HG03066 (cell line): ENCODE data around the gene KRT7.
"Not testable (repeated sequence)": the region's sequence is repeated elsewhere in the genome, so short reads cannot be mapped to it uniquely, and the experiment has no call there.

Experiments
- ATAC-seq: cut with Tn5 transposase; IDR thresholded peaks from one replicate; pipeline ENCODE4 v1.9.1; 2021; ENCODE audit warnings: low read depth; ENCODE audit not compliant: unreplicated experiment

Gene KRT7

DNA sequence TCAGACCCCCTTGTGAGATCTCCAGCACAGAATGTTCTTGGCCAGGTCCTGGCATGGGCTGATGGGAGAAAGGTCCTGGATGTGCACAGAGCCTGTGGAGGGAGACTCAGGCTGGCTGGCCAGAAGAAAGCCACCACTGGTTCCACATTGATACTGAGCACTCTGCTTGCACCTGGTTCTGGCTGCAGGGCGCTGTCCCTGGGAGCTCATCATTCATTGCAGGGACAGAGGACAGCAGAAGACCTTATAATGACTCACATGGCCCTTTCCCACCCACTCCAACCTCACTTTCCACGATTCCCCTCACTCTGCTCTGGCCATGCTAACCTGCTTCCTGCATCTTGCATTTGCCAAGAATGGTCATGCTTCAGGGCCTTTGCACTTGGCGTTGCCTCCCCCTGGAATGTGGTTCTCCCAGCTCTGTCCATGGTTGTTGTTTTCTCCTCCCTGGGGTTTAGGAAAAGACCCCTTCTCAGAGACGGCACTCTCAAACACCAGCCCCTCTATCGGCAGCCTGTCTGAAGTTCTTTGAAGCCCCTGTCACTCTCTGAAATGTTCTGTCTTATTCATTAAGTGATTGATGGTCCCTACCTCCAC is 10.3 kb downstream of the KRT7 start:
- ATAC-seq, result no peak

DNA sequence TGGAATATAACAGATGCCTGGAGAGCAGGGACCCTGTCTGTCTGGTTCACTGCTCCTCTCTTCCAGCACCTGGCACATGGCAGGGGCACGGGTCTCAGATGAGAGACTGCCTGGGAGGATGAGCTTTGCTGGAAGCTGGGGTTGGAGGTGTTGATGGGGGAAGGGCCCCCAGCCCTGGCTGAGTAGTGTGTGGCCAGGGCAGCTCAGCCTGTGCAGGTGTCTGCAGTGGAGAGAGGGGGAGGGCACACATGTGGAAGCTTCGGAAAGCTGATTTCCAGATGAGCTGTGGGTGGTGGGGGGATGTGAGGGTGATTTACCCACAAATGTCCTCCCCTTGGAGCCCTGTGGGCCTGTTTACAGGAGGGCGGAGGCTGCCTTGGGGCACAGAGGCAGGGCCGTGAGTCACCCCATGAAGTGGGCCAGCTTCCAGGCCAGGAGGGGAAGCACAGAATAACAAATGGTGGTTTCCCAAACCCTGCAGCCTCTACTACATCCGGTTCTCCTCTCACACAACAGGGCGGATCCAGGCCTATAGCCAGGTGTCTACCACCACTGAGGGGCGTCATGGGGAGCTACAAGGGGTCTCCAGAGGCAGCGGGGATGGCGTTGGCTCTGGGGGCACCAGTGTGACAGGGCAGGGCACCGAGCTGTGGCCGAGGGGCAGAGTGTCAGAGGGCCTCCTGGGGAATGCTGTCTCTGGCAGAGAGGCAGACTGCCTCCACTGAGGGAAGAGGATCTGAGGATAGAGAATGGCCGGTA is 11.0 kb downstream of the KRT7 start:
- peak; percentile 90 for ATAC-seq

DNA sequence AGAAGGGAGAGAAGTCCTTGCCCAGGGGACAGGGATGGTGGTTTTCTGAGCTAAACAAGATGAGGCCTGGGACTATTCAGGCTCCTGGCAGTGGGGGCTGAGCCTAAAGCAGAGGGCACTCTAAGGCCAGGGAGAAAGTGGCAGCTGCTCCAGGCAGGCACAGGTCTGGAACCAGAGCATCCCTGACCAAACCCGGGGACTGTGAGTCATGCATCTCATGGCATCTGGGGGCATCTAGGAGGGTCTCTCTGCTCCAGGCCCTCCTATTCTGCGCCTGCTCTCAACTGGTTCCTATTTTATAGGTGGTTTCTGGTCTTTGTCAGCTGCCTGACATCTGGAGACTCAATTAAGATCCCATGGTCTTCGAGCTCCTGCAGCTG is 11.6 kb downstream of the KRT7 start:
- no peak for ATAC-seq

DNA sequence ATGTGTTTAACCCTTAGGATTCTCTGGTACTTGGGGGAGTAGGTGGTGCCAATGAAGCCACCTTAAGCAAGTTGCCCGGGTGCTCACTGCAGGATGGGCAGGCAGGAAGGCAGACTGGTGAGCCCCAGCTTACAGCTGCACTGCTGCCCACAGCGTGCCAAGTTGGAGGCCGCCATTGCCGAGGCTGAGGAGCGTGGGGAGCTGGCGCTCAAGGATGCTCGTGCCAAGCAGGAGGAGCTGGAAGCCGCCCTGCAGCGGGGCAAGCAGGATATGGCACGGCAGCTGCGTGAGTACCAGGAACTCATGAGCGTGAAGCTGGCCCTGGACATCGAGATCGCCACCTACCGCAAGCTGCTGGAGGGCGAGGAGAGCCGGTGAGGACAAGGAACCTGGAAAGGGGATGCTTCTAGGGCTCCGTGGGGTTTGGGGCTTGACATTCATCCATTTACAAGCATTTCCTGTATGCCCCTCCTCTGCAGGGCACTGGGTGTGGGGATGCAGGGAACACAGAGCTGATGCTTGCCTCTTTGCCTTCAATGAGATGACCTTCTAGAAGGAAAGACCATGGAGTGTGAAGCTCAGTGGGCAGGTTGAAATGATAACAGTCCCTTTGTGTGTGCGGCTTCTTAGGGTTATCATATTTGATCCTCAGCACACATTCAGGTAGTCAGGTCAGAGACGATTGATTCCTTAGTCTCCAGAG is 12.4 kb downstream of the KRT7 start:
- no peak for ATAC-seq

DNA sequence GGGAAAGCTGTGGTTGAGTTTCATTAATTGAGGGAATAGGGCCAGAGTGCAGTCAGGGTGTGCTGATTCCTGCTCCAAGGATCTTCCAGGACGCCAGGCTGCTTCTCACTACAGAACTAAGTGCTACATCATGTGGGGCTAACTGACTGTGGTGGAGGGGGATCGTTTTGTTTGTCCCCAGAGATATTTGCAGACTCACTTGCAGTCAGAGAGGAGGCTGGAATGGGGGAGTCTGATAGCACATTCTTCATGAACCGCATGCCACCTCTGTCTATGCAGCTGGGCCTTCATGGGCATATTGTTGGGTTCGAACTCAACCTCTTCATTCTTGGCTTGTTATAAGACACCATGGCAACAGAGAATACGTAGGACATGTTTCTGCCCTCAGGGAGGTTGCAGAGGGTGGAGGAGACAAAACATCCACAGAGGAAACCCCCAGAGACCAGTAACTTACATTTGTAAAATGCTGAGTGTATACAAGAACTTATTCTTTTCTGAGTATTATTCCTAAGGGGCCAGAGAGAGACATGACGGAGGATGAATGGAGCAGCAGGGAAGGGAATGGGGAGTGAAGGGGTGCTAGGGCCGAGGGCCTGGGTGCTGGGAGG is 13.0 kb downstream of the KRT7 start:
- ATAC-seq, result no peak

DNA sequence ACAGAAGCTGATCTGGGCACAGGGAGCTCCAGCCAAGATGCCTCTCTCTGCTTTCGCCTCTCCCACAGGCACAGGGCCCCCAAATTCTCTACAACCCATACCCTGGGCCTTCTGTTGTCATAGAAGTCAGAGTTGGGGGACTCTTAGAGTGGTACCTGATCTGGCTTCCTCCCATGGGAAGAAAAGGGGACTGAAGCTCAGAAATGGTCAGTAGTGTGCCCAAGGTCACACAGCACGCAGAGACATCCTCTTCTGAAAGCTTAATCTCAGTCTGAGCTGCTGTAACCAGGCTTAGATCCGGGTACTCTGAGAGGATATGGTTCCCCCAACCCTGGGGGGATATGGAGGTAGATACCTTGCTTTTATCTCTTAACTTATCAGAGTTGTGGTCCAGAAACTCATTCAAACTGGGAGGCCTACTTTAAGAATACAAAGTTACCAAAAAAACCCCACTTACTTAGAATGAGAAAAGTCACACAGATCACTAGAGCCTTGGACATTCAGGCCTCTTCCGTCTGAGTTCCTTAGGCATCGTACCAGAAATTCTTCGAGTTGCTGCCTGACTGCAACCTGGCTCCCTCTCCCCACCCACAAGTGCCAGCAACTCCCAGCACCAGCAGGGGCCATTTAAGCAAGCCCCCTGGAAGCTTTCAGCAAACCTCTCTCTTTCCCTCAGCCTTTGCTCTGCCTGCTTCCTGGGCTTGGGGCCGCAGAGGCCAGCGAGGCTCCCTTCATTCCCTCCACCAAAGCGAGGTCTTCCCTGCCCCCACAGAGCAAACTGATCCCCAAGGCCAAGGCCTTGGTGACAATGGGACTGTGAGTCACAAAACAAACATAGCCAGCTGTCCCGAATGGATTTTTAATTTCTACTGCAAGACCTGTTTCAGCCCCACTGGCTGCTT is 13.9 kb downstream of the KRT7 start:
- ATAC-seq, result no peak

DNA sequence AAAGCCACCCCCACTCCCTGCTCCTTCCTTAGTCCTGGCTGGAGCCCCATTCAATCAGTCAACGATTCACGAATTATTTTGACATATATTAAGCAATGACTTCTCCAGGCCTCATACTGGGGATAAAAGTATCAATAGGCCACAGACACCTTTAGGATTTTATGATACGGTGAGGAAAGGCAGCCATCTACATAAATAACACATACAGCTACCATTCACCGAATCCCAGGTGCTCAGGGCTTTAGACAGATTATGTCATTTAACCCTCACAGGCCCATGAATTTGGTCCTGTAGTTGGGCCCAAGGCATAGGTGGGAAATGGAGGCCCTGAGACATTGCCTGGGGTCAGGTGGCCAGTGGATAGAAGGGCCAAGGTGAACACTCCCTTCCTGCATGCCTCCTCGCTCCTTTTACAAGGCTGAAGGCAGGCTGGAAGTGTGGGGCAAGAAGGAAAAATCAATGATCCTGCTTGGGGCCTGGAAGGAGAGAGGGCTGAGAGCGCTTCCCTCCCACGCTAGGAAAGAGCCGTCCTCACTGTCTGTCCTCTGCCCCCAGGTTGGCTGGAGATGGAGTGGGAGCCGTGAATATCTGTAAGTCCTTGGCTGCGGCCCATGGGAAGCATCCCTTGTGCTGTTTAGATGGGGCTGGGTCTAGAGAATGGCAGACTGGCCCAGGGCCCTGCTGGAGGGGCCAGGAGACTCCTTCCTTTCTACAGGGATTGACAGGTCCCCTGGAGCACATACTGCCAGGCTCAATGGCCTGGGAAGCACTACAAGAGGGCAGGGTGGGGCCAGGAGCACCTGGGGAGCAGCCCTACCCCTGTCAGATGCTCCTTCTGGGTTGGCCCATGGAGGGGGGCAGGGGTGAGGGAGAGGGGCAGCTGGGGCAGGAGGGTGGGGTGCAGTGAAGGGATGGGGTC is 14.8 kb downstream of the KRT7 start:
- ATAC-seq, result no peak

DNA sequence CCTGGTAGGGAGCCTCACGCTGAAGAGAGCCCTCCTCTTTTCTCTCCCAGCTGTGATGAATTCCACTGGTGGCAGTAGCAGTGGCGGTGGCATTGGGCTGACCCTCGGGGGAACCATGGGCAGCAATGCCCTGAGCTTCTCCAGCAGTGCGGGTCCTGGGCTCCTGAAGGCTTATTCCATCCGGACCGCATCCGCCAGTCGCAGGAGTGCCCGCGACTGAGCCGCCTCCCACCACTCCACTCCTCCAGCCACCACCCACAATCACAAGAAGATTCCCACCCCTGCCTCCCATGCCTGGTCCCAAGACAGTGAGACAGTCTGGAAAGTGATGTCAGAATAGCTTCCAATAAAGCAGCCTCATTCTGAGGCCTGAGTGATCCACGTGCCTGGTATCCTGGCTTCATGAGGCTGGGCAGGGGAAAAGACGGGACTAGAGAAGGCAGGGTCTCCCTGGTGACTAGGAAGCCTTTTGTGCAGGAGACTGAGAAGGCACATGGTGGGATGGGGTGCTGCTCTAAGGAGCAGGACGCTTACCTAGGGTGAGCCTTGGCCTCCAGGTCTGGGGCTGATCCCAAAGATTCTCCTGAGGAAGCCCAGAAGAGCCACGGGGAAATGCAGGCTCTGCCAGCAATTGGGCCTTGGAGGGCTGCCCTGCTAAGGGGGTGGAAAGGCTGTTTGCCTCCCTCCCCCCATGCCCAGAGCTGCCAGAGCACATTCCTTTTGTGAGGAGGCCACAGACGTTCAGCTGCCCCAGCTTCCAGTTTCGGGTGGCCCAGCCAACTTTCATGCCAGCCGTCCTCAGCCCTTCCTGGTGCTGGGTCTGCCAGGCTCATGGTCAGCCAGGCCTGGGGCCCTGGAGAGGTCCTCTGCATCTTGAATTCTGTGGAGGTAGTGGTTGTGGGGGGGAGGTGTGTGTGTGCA is 15.8 kb downstream of the KRT7 start:
- ATAC-seq, result no peak

DNA sequence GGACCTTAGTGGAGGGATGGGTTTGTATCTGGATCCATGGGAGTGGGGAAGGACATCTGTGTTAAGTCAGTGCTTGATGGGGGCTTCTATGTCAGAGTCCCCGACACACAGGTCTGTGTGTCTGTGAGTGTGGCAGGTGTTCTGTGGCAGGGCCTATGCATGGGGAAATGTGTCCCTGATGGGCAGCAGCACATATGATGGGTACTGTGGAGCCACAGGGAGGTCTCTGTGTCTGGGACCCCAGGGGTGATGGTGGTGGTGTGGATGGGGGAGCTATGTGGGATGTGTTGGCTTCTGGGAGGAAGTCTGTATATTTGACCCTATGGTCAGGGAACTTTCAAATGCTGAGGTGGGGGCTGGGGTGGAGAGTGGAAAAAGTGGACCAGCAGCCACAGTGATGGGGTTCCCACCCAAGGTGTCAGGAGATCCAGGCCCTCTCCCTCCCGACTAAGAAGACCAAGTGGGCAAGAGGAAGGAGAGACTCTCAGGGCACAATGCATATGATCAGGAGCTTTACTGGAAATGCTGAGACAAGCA is 16.5 kb downstream of the KRT7 start:
- ATAC-seq, result no peak

DNA sequence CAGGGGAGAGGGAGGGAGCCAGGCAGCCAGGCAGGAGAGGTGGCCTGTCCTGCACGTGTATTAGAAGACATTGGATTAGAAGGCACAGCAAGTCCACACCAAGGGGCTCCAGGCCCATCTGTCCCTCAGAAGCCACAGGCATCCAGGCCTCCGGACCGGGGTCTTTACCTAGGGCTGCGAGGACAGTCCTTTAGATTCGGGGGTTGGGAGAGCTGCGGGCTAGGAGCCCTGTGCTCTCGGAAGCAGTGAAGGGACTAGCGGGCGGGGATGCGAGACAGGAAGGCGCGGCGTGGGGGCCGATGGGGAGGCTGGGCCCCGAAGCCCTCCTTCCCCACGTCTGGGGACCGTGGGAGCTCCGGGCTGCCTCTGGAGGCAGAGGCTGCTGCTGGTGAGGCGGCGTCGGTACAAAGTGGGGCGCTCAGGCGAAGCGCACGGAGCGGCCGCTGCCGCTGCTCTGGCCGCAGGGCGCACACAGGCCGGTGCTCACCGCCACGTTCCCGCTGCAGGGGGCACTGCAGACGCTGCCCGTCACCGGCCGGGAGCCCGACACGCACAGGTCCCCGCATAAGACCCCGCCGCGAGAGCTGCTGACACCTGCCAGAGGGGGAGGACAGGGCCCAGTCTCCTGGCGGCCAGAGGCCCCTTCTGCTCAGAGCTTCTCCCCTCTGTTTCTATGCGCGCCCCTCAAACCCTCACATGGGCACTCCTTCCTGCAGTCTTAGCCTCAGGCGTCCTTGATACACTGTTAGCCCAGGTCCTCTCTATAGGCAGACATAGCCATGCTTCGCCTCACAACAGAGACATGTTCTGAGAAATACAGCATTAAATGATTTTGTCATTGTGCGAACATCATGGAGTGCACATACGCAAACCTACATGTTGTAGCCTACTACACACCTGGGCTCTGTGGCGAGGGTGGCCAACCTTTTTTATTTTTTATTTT is 17.3 kb downstream of the KRT7 start:
- ATAC-seq, result no peak

DNA sequence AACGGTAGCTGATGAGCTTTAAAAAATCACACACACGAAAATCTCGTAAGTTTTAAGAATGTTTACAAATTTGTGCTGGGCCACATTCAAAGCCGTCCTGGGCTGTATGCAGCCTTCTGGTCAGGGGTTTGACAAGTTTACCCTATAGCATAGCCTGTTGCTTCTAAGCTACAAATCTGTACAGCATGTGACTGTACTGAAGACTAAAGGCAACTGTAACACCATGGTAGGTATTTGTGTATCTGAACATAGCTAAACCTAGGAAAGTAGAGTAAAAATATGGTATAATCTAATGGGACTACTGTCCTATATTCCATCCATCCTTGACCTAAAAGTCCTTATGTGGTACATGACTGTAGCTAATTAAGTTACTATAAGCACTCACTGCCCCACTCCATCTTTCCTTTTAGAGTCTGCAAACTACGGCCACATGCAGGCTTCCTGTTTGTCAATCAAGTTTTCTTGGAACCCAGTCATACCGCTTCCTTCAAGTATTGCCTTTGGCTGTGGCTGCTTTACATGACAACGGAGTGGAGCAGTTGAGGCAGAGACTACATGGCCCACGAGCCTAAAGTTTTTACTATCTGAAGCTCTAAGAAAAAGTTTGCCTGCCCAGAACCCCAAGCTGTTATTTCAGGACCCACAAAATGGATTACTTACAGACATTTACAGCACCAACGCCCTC is 18.5 kb downstream of the KRT7 start:
- ATAC-seq, result no peak

DNA sequence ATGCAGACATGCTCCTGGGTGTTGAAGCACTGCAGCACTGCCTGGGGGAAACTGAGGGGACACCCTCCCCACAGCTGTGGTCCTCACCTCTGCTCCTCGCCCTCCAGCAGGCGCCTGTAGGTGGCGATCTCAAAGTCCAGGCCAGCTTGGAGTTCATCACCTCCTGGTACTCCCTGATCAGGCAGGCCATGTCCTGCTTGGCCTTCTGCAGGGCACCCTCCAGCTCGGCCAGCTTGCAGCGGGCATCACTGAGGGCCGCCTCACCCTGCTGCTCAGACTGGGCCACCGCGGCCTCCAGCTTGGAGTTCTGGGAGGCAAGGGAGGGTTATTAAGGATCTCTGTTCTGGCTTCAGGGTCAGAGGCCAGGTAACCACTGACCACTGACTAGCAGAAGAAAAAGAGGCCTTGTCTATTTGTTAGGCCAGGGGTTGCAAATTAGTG is 19.2 kb downstream of the KRT7 start:
- not testable (repeated sequence) for ATAC-seq

DNA sequence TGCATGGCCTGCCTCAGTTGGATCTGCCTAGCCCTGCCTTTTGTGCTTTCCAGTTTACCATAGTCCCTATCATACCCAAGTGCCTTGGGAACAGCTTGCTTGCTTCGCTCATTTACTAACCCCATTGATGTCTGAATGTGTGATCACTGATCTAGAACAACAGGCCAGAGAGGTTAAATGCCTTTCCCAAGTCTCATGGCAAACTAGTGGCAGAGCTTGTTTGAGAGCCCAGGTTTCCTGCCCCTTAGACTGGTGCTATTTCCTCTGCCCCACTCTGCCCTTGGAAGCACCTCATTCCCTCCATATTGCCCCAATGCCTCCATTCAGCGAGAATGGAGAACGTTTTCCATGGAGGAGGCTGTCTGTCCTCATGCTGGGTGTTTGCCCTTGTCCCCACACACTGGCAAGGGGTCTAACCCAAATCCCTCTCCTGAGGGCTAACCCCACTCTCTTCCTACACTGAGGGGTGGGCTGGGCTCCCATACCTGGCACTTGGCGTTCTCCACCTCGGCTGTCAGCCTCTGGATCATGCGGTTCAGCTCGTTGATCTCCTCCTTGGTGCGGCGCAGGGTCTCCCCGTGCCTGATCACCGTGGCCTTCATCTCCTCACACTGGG is 19.8 kb downstream of the KRT7 start:
- no peak for ATAC-seq

DNA sequence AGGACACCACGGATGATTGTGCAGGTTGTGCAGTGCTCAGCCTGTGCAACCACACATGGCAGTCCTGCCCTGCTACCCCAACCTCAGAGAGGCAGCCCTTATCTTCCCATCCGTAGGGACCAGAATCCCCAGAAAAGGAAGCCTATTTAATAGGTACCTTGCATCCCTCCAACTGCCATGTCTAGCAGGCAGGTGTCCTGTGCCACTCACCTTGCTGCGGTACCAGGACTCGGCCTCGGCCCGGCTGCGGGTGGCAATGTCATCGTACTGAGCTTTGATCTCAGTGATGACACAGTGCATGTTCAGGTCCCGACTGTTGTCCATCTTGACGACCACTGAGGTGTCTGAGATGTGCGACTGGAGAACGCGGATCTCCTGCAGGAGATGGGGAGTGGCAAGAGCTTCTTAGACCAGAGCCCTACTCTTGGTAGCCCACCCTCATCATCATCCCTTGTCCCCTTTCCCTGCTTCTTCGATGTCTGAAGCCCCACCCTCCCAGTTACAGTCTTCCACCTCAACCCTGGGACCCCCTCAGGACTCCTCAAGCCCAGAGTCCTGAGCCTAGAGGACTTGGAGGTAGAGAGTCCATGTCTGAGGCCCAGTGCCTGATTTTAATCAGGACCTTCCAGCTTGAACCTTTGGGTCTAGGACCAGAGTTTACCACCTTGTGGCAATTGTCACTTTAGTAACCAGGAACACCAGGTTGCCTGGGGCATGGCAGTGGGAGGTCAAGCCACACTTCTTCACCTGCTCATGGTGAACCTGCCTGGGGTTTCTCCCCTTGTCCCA is 20.5 kb downstream of the KRT7 start:
- no peak for ATAC-seq
